Hematopoietic multipotent progenitor cell (in vitro differentiated cells): Measurements from ENCODE around the gene HIF3A. TPM values are rescaled to one million over a fixed set of nuclear protein-coding genes. Genes with fewer than 3 reads are reported as not detected.
"Not testable (repeated sequence)": the region's sequence is repeated elsewhere in the genome, so short reads cannot be mapped to it uniquely, and the experiment has no call there.

Experiments used
- DNase-seq, 3 donors: peaks; one replicate each; pipeline ENCODE4 v3.0.0-alpha.2; 2011 to 2015; ENCODE audit warnings: low read depth in 2 of 3, low spot score in 2 of 3
- total RNA-seq: library from RNA; depleted of rRNA; stranded (reverse); fragments of >200 nt; gene quantifications from one replicate; pipeline ENCODE4 v1.2.3, GENCODE V29; 2012

HIF3A gene
- total RNA-seq, result 0.27 TPM

DNA sequence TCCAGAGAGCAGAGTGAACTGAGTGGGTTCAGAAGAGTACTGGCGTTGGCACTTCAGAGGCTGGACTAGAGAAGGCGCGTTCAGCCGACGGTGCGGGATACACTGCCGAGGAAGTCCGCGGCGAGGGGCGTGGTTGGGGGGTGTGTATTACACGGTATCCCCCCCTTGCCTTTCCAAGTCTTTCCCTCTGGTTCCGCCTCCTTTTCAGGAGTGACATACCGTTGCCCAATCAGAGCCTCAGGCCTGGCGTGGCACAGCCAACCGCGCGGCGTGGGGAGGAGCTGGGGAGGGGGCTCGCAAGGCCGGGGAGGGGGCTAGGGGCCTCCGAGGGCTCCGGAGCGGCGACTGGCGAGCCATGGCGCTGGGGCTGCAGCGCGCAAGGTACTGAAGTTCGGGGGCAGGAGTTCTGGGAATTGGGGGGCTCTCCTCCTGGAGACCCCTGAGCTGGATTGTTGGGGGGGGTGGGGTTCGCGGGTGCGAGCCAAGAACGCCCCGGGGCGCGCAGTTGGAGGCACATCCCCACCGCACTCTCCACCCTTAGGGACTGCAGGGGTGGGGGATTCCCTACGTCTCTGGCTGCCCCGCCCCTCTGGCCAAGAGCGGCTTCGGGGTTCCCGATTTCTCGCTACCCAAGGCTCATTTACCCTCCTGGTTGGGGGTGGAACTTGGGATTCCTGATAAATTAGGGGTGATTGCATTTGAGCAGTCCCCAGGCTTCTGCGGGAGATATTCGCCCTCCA is at the start of gene HIF3A:
Gene HIF3A (plus strand): TSS at position 321 of the 740 bp plus-strand sequence. CDS start 35 bp downstream, at position 356.
- peak in 2 of 3 donors; percentile 15 to 24 for DNase-seq

DNA sequence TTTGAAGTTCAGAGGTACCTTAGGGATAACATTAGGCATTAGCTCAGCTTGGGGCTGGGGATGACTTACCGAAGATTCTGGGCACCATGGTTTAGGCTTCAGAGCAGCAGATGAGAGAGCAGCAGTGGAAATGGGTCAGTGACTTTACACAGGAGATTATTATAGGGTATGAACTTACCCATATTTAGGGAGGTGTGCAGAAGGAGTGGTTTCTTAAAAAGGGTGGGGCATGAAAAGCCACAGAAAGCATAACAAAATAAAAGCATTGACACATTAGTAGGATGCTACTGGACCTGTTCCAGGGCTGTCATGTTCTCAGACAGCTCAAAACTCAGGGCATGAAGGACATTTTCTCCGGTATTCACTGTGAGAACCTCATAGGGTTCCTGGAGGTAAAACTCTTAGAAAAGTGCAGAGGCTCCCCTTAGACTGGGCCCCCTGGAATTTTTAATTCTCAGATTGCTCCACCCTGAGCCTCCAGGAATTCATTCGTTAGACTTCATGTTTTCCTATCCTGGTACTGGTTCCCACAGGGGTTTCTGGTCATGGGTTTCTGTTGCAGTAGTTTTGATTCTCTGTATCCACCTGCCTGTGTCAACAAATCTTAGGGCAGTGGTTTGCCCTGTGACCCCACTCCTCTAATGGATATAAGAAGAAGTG is 46.6 kb upstream of the HIF3A start:
- DNase-seq, result no peak

DNA sequence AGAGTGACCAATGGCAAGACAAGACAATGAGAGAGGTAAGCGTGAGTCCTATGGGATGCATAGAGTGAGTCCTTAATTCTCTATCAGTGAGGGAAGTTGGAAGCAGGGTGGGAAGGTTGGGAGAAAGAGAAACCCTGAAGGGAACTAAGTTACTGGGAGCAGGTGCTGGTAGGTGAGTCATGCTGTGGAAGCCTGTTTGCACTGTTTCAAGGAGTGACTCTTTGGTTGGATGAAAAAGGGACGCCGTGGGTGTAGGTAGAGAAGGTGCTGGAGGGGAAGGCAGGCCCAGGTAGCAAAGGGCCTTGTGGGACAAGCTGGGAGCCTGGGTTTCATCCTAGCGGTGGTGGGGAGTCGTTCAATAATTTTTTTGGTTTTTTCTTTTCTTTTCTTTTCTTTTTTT is 45.4 kb upstream of the HIF3A start:
- DNase-seq, result no peak

DNA sequence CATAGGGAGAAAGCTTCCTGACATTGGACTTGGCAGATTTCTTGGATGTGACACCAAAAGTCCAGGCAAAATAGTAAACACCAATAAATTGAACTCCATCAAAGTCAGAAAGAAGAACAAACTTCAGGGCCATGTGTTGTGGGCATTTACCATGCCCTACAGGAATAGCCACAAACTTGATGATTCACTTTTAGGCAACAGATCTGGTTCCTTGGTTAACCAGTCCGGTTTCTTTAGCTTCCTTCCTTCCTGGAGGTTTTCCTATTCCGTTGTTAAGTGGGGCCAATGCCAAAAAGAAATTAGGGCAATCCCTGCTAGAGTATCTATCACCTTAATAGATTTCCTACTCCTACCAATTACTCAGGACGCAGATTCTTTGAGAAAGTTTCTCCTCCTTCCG is 42.1 kb upstream of the HIF3A start:
- peak in 1 of 3 donors; percentile 32 for DNase-seq

DNA sequence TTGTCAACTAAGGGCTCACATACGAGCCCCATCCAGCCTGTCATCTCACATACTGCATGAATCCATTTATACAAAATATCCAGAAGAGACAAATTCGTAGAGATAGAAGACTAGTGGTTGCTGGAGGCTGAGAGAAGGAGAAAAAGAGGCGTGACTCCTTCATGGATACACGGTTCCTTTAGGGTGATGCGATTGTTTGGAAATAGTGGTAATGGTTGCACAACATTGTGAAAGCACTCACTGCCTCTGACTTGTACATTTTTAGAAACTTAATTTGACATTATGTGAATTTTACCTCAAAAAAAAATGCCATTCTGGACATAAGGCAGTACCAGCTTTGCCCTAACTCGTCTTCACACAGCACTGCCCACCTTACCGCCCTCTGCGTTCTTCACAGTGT is 40.0 kb upstream of the HIF3A start:
- no peak for DNase-seq

DNA sequence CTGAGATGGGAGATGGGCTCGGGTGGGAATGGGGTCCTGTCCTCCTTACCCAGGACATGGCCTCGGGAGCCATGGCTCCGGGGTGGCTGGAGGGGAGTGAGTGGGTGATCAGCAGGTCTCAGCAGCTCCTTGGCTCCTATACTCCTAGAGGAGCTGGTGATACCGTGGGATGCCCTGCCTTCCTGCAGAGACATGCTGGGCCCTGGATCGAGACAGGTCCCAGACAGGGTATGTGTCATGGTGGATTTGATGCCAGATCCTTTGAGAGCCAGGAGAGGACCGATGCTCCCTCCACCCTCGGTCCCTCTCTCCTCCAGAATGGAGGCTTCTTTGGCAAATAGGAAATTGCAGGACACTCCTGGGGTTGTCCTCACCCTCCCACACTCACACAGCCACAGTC is 35.3 kb upstream of the HIF3A start:
- not testable (repeated sequence) for DNase-seq

DNA sequence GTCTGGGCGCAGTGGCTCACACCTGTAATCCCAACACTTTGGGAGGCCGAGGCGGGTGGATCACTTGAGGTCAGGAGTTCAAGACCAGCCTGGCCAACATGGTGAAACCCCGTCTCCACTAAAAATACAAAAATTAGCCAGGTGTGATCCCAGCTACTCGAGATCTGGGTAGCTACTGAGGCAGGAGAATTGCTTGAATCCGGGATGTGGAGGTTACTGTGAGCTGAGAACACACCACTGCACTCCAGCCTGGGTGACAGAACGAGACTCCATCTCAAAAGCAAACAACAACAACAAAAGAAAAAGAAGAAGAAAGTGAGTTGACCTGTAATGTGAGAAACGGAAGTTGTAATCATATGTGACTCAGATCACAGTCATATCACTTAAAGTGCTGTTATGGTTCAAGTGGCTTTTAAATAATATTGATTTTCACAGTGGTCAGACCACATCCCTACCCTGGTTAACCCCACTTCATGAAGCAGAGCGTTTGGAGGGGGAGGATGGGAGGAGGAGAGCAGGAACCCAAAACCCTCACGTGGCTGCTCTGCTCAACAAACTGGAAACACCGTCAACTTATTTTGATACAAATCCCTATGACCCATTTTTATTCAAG is 34.1 kb upstream of the HIF3A start:
- DNase-seq, result peak in 2 of 3 donors; percentile 52 to 61

DNA sequence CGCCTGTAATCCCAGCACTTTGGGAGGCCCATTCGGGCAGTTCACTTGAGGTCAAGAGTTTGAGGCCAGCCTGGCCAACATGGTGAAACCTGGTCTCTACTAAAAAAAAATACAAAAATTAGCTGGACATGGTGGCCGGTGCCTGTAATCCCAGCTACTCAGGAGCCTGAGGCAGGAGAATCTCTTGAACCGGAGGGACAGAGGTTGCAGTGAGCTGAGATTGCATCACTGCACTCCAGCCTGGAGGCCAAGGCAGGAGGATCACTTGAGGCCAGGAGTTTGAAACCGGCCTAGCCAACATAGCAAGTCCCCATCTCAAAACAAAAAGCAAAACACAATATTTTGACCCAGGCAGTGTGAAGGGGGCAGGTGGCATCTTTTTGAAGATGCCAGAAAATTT is 32.0 kb upstream of the HIF3A start:
- not testable (repeated sequence) for DNase-seq

DNA sequence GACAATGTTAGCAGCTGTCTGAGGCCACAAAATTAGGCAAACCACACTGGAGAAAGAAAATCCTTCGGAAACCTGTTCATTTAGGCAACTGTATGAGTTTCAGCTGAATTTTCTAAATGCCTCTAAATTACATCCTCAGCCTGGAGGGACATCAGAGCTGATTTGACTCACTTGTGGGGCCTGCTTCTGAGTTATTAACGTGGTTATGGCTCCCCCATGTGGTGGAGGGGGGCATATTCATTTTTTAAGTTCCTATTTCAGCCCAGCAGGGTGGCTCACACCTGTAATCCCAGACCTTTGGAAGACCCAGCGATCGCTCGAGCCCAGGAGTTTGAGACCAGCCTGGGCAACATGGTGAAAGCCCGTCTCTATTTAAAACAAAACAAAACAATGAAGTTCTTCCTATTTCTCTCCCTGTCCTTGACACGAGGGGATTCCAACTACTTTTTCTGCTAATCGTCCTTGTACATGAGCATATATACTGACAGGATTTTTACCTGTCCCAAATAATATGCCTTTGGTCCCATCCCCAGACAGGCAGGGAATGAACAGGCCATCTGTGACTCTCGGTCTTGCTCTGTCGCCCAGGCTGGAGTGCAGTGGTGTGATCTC is 31.5 kb upstream of the HIF3A start:
- DNase-seq, result peak; percentile 46 to 87 (median 80)

DNA sequence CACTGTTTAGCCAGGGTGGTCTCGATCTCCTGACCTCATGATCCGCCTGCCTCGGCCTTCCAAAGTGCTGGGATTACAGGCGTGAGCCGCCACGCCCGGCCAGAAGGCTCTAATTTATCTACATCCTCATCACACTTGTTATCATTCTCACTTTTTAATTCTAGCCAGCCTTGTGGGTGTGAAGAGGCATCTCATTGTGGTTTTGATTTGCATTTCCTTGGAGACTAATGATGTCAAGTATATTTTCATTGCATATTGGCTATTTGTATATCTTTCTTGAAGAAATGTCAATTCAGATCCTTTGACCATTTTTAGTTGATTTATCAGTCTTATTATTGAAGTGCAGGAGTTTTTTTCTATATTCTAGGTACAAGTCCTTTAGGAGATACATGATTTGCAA is 27.7 kb upstream of the HIF3A start:
- DNase-seq, result no peak

DNA sequence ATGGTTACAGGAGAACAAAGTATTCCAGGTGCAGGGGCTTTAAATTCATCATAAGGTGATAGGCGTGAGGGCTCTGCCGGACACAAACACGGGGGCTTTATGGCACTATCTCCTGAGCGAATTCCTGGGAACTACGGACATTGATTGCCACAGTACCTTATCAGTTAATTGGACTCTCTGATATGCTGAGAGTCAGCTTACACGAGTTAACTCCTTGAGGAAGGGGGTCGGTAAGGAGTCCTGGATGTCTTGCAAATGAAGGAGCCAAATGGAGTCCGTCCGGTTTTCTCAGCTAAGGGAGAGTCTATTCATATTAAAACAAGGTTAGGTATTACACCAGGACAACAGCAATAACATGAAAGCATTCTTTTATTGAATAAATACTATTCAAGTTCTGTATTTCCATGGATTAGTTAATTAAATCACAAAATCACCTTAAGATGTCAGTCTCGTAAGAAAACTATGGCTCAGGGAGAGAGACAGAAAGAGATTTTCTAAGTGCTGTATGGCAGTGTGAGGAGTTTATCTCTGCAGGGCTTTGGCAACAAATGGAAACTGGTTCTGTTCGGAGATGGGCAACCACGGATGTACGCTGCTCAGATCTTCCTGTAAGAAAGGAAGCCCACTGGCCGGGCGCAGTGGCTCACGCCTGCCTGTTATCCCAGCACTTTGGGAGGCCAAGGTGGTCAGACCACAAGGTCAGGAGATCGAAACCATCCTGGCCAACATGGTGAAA is 26.2 kb upstream of the HIF3A start:
- no peak for DNase-seq

DNA sequence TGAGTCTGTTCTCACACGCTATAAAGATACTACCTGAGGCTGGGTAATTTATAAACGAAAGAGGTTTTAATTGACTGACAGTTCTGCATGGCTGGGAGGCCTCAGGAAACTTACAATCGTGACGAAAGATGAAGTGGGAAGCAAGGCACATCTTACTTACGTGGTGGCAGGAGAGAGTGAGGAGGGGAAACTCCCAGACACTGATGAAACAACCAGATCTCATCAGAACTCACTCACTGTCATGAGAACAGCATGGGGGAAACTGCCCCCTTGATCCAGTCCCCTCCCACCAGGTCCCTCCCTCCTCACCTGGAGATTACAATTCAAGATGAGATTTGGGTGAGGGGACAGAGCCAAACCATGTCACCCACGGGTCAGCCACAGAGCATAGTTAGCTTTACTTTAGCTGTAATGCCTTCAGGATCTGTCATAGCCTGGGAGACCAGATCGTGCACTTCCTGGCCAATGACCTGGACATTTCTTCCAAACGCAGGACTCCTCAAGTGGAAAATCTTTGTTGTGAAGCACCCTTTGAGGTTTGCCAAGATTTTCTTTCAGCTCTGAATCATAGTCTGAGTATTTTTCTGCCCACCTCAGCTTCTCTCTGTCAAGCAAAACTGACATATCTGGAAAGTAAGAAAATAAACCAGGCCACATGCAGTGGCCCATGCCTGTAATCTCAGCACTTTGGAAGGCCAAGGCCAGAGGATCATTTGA is 25.2 kb upstream of the HIF3A start:
- no peak for DNase-seq

DNA sequence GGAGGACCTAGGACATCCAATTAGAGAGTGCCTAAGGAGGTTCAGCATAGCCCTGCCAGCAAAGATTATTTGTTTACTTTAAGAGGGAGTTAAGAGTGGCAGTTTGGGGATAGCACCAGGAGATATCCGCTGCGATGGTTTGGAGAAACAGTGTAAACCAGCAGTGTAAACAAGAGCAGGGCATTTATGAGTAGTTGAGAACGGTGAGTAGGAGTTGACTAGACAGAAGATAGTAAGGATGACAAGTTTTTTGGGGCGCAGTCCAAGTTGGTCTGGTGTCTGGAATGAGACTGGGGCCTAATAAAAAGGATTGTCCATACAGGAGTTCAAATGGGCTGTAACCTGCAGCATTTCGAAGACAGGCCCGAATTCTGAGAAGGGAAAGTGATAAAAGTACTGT is 22.9 kb upstream of the HIF3A start:
- DNase-seq, result not testable (repeated sequence)

DNA sequence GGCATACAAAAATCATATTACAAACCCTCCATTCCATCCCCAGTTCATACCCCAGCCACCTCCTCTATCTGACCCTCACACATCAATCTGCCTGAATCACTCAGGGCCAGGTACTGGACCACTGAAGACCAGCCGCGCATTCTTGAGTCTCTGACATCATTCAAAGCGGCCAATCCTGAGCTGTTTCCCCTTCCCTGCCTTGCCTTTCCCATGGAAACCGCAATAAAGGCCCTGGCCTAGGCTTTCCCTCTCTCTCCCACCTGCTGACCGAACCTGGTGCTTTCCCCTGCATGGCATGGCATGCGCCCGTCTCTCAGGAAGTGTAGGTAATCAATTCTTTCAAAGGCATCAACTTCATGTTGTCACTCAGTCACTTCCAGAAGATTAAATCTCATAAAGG is 17.7 kb upstream of the HIF3A start:
- DNase-seq, result no peak

DNA sequence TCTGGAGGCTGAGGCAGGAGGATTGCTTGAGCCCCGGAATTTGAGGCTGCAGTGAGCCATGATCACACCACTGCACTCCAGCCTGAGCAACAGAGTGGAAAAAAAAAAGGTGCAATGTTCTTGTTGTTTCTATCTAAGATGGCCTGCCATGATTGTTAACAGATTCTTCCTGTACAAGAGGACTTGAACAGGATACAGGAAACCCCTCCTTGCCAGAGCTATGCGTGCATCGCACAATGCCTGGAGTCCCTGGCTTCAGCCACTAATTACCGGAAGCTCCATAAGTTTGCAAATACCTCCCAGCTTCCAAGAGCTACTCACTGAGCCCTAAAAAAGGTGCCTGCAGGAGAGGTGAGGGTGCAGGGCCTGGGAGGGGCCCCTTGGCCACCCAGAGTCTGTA is 13.1 kb upstream of the HIF3A start:
- no peak for DNase-seq

DNA sequence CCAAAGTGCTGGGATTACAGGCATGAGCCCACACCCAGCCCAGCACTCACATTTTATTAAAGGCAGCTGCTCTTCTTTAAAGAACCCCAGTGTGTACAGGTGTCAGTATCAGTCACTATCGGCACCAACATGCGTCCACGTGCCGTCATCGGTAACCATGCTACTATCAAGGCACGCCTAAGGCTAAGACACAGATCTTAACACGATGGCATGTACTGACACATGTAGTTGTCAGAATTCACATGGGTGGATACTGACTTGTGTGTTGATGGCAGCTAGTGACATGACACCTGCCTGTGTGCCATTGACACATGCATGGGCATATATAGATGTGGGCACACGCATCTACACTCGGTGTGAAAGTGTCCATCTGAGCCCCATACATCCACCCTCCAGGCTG is 12.2 kb upstream of the HIF3A start:
- DNase-seq, result no peak

DNA sequence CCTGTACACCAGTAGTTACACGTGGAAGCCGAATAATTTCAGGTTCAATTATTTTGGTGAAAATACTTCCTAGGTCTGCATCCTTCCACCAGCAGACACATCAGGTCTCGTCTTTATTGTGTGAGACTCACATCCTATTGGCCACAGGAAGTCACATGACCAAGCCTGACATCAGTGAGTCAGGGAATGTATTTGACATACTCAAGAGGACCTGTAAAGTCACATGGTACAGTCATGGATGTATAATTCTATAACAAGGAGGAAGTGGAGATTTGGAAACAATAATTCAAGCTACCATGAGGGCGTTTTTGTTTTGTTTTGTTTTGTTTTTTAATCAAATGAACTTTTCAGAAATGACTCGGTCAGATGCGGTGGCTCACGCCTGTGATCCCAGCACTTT is 9.3 kb upstream of the HIF3A start:
- DNase-seq, result no peak

DNA sequence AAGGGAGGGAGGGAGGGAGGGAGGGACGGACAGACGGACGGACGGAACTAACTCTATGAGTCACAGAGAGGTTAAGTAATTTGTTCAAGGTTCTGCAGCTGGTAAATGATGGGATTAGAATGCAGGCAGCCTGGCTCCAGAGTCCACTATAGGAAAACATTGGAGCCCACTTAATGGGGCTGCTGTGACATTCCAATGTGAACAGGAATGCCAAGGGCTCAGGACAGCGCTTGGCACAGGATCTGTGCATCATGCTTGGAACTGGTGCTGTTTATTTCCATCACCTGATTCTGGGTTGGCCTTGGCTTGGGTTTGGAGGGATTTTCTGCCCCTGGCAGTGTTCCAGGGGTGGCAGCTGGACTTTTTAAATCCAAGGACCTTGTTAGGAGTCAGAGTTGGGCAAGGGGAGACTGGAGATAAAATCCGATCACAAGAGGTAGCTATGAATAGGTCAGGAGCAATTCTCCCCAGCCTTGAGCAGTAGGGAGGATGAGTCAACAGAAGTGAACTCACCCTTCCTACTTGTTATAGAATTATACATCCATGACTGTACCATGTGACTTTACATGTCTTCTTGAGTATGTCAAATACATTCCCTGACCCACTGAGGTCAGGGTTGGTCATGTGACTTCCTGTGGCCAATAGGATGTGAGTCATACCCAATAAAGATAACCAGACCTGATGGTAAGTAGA is 7.8 kb upstream of the HIF3A start:
- DNase-seq, result no peak

DNA sequence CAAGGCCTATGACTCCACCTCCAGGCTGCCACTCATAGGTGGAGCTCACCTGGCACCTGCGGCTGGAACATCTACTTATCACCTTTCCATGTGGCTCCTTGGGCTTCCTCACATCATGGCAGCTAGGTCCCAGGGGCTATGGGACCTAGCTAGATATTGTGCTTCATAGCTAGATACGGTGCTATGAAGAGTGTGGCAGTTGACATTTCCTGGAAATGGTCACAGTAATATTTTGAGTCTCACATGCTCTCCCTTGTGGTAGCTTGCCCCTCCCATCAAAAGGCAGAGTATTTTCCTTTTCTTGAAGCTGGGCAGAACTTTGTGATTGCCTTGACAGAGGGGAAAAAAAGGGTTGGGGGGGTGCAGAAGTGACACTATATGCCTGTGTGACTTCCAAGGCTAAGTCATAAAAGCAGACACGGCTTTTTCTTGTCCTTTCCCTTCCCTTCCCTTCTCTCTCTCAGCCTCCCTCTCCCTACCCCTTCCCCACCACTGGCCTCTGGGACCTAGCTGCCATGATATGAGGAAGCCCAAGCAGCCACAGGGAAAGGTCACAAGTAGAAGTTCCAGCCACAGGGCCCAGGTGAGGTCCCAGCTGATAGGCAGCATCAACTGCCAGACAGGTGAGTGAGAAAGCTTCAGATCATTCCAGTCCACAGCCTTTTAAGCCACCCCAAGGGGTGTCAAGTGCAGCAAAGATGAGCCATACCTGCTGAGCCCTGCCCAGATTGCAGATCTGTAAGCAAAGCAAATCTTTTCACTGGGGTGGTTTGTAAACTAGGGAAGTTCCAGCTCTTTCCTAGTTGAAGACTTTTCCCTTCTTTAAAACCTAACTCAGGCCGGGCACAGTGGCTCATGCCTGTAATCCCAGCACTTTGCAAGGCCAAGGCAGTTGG is 6.9 kb upstream of the HIF3A start:
- DNase-seq, result no peak
